Retinal pigment epithelial cell (primary cell): ENCODE data around the gene PRR7.

Experiments
- DNase-seq: peaks from one replicate; pipeline ENCODE4 v3.0.0-alpha.2; 2010; ENCODE audit warnings: low read depth
- H3K4me3 ChIP-seq: 2 replicates; pipeline ENCODE4 v1.5.1; 2011; ENCODE audit warnings: mild to moderate bottlenecking, low read length, control low read depth, moderate library complexity
- TF ChIP-seq, protein P1 (sequence below): conservative IDR thresholded peaks from 2 replicates; pipeline ENCODE4 v1.5.1; 2011; ENCODE audit warnings: low read depth, low read length, control low read depth, inconsistent platforms

The PRR7 gene

DNA sequence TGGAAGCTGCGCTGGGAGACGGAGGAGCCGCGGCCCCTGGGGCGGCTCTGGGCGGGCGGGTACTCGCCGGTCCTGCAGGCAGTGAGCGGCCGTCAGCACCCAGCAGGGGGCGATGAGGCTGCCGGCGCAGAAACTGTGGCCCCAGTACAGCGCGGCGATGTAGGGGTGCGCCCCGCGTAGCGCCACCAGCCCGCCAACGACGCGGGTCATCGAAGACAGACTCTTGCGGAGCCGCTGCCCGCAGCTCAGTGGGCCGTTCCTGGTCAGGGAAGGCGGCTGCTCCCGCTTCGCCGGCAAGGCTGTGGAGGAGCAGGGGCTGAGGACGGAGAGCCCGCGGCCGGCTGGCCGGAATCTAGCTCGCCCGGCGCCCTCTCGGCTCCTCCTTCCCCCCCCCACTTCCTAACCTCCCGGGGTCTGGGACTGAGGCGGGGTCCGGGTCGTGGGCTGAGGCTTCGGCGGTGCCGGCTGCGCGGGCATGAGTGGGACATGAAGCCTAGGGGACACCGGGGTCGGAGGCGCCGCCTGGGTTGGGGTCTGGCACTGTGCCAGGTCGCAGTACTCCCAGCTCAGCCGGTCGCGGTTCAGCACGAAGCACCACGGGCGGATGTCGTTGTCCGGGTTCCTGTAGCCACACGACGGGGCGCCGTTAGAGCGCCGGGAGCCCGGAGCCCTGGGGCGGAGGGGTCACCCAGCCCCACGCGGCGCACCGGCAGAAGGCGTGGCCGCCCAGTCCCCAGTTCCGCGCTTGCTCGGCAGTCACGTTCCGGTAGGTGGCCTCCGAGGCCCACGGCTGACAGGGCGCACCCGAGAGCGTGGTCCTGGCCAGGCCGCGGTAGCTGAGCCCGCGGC is 42.6 kb upstream of the PRR7 start:
- no peak for DNase-seq
- peak overlapping the region; percentile 48 for H3K4me3 ChIP-seq

DNA sequence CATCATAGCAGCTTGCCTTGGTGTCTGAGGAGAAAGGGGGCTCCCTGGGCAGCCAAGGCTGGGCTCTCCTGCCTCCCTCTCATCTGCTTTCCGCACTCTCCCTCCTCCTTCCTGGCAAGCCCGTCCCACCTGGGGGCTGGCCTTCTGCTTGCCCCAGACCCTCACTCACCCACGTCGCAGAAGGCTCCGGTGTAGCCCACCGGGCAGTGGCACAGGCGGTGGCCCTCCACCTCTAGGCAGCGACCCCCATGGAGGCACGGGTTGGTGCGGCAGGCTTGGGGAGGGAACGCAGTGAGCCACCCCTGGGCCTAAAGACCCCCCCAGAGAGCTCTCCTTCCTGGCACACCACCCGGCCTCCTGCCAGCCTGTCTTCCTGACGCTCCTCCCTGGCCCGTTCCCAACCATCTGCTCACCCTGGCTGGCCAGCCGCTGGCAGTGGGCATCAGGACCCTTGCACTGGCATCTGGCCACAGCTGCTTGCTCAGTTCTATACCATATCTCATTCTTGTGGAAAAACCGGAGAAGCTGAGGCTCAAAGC is 41.9 kb upstream of the PRR7 start:
- TF ChIP-seq, protein P1, sequence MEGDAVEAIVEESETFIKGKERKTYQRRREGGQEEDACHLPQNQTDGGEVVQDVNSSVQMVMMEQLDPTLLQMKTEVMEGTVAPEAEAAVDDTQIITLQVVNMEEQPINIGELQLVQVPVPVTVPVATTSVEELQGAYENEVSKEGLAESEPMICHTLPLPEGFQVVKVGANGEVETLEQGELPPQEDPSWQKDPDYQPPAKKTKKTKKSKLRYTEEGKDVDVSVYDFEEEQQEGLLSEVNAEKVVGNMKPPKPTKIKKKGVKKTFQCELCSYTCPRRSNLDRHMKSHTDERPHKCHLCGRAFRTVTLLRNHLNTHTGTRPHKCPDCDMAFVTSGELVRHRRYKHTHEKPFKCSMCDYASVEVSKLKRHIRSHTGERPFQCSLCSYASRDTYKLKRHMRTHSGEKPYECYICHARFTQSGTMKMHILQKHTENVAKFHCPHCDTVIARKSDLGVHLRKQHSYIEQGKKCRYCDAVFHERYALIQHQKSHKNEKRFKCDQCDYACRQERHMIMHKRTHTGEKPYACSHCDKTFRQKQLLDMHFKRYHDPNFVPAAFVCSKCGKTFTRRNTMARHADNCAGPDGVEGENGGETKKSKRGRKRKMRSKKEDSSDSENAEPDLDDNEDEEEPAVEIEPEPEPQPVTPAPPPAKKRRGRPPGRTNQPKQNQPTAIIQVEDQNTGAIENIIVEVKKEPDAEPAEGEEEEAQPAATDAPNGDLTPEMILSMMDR = no peak
- no peak for DNase-seq
- peak overlapping the region; percentile 48 for H3K4me3 ChIP-seq

More for the DNA sequence above, 42.6 kb upstream of the PRR7 start:
- TF ChIP-seq, protein P1 = peak; percentile 73

DNA sequence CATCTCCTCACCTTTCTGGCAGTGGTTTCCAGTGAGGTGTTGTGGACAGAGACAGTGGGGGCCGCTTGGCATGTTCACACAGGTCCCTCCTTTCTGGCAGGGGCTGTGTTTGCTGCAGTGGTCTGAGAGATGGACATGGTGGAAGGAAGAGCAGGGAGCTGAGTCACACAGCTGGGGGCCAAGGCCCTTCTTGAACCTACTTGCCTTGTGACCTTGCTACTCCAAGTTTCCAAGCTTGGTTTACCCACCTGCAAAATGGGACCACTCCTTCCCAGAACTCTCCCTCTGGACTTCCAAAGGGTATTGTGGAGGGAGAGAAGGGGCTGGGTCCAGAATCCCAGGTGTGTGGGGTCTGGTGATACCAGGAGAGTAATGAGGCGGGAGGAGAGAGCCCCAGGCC is 41.3 kb upstream of the PRR7 start:
- DNase-seq = no peak
- TF ChIP-seq, protein P1 = no peak
- H3K4me3 ChIP-seq = no peak overlapping the region

DNA sequence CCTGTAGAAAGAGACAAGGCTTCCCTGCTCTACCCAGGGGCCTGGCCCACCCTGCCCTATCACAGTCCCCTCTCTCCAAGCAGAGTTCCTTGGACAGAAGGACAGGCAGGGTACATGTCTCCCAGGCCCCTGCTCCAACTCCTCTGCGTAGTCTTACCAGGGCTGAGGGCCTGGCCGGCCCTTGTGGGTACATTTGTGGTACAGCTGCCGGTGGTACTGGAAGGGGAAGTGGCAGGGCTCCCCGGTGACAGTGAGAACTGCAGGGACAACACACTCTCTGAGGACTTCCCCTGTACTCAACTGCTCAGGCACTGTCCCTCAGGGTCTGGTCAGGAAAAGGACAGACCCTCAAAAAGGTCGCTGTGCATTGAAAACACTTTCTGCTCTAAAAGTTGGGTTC is 40.8 kb upstream of the PRR7 start:
- TF ChIP-seq, protein P1 = no peak
- DNase-seq = no peak
- no peak overlapping the region for H3K4me3 ChIP-seq

DNA sequence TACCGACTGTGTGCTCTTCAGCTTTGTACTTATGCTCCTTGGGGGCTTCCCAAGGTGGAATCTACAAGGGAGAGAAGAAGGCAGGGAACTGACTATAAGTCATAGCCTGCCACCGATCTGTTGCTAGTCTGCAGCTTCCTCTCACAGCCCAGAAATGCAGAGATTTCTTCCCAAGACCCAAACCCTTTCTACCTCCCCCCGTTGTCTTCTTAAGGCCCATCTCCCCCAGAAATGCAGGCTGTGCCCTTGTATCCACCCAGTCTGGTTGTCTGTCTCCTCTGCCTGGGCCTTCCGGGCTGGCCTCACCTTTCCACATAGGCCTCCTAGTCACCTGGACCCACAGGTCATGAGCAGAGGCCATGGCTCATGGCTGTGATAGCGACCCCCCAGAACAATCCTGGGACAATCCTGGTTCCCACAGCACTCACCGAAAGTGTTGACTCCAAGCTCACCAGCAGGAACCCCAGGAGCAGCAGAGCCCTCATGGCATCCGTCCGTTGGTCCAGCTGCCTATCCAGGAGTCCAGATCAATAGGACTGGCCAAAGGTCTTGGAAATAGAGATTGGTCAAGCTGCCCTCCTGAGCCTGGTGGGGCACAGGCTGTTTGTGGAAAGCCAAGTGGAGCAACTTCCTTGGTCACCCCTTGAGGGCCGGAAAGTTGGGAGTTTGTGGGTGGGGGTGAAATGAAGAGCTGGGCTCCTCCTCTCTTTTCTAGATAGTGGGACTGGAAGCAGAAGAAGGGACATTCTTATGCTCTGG is 37.4 kb upstream of the PRR7 start, which contains the start of gene F12:
Gene F12, minus strand, starts transcription at position 522 of the 759 bp plus-strand sequence. Its CDS starts 37 bp downstream, at position 485.
- no peak within 1 kb of the TSS for H3K4me3 ChIP-seq
- TF ChIP-seq, protein P1 = no peak
- DNase-seq = no peak

DNA sequence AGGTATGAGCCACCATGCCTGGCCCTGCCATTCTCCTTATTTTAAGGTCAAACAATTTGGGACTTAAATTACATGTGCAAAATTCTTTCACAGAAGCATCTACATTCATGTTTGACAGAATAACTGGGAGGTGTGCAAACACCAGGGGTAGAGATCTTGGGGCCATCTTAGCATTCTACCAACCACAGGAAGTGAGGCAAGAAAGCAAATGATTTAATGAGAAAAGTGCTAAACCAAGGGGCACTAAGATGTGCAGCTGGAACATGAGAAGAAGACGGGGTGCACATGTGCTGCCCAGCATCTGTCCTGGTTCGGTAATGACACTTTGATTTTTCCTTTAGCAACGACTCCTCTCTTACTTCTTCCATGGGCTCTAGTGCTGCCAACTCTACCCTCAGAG is 36.0 kb upstream of the PRR7 start:
- no peak for DNase-seq
- H3K4me3 ChIP-seq = no peak overlapping the region
- TF ChIP-seq, protein P1 = no peak
